ENCODE measurements around the gene TMEM272. TPM values are rescaled to one million over a fixed set of nuclear protein-coding genes. Genes with fewer than 3 reads are reported as not detected.

The TMEM272 gene
- polyA plus RNA-seq, 1 of the 3 experiments (the other 2 are of a cell fraction): not detected

- TF ChIP-seq RFX5 (IDR thresholded peaks at IDR 0.05; ENCODE audit: low read length): no peak
- no peak for TF ChIP-seq GATA2 (CRISPR knock-in tag; IDR thresholded peaks at IDR 0.05)
- TF ChIP-seq EZH2phosphoT487 (IDR thresholded peaks at IDR 0.05; ENCODE audit: borderline replicate concordance, low read depth): no peak
- no peak for TF ChIP-seq SMC3 (IDR thresholded peaks at IDR 0.05; ENCODE audit: low read depth, low read length)
- peak; percentile 45; the same call in 1 of the 2 replicates for TF ChIP-seq MAX (IDR thresholded peaks at IDR 0.05; ENCODE audit: low read depth)
- no peak for TF ChIP-seq USF2 (IDR thresholded peaks at IDR 0.05; ENCODE audit: borderline replicate concordance, low read depth, low read length)
- no peak for TF ChIP-seq EP300 (IDR thresholded peaks at IDR 0.05; ENCODE audit: borderline replicate concordance in 1 of 2, low read depth in 1 of 2, low read length in 1 of 2)
- no peak for TF ChIP-seq MEF2A (IDR thresholded peaks at IDR 0.05; ENCODE audit: borderline replicate concordance, low read depth)
- TF ChIP-seq FOXJ3 (CRISPR knock-in tag; IDR thresholded peaks at IDR 0.05): no peak
Measured at GRCh38 chr13:51793570-51794271, 51.3 kb downstream of the TMEM272 start (continued).

GRCh38 chr13:51786425-51787265 lies 58.3 kb downstream of the TMEM272 start:
- H3K79me2 ChIP-seq (ENCODE audit: insufficient read depth): no peaks in the 10 kb centered on the region
- no peak for DNase-seq
- H3K4me3 ChIP-seq (ENCODE audit: low read depth in 2 of 2, low read length in 1 of 2): no peak overlapping the region; a peak in 1 of 4 replicates
- peak overlapping the region; percentile 69 to 100; a peak in 3 of 4 replicates for H3K27ac ChIP-seq (ENCODE audit: low read depth in 2 of 2, low read length in 1 of 2)
- H3K9me3 ChIP-seq: no peaks in the 10 kb centered on the region
- CTCF ChIA-PET: interaction anchor here (0.8 to 4.9 kb wide), 19 partner anchors 11 to 489 kb away, joined by 3 to 80 read pairs (median 3); no protein-coding TSS in a partner anchor
- H3K36me3 ChIP-seq (replicated peaks in 1 of 2; ENCODE audit: control insufficient read depth in 1 of 2, insufficient read depth in 2 of 2, low read length in 1 of 2): no peaks in the 10 kb centered on the region
- 29% methylated on average over 7 of the region's 10 CpGs for WGBS (ENCODE audit: low lambda C conversion rate)
- no peaks in the 10 kb centered on the region for H3K27me3 ChIP-seq (ENCODE audit: insufficient read depth)
- H3F3A ChIP-seq (replicated peaks; ENCODE audit: insufficient read depth): no peaks in the 10 kb centered on the region
- H3K9ac ChIP-seq: peak overlapping the region; percentile 9; the same call in 1 of the 2 replicates
- no peaks in the 10 kb centered on the region for H3K9me2 ChIP-seq
- H2AFZ ChIP-seq (ENCODE audit: low read depth): peak overlapping the region; percentile 61; the same call in 1 of the 2 replicates
- TF ChIP-seq MXI1 (IDR thresholded peaks at IDR 0.05; ENCODE audit: low read depth, low read length): peak; percentile 53
- TF ChIP-seq CHD2 (IDR thresholded peaks at IDR 0.05; ENCODE audit: low read length, partially characterized antibody): peak; percentile 23
- 0 out of 2 replicates have a peak, but pooled peaks have one; percentile 8 for TF ChIP-seq PBX3 (IDR thresholded peaks at IDR 0.05)
- peak in 1 of 2 experiments; percentile 28; a peak in 1 of 4 replicates for TF ChIP-seq EP300 (IDR thresholded peaks at IDR 0.05; ENCODE audit: borderline replicate concordance in 1 of 2, low read depth in 1 of 2, low read length in 1 of 2)
- TF ChIP-seq RFX5 (IDR thresholded peaks at IDR 0.05; ENCODE audit: low read length): no peak
- TF ChIP-seq RAD21 (IDR thresholded peaks at IDR 0.05; ENCODE audit: low read length): peak; percentile 6; the same call in 1 of the 2 replicates
- TF ChIP-seq IRF3 (IDR thresholded peaks at IDR 0.05; ENCODE audit: low read depth, low read length): no peak
- TF ChIP-seq REST (IDR thresholded peaks at IDR 0.05; ENCODE audit: low read depth, low read length): no peak
- TF ChIP-seq TCF12 (IDR thresholded peaks at IDR 0.05): peak; percentile 18
- no peaks in the 10 kb centered on the region for H4K20me1 ChIP-seq (ENCODE audit: insufficient read depth)
- peaks cover 20 to 48% of the 10 kb centered on the region in 2 experiments for H3K4me1 ChIP-seq (ENCODE audit: control insufficient read depth in 1 of 2, insufficient read depth in 2 of 2, low read depth in 1 of 2, low read length in 1 of 2)
- POLR2A ChIA-PET: interaction anchor here (0.7 to 2.9 kb wide), 24 partner anchors 8 to 461 kb away, joined by 3 to 32 read pairs (median 4); partner anchors contain the start of gene INTS6
- H3K4me2 ChIP-seq: peak overlapping the region; percentile 76

Measured in SK-N-SH (cell line).